GM12891 (cell line): ENCODE results near the gene FLNC.

Experiments
- DNase-seq: peaks from one replicate; pipeline ENCODE4 v3.0.0; 2011; ENCODE audit warnings: low spot score; ENCODE audit not compliant: insufficient read length
- FAIRE-seq: peaks from 2 replicates; lab custom pipeline; 2011; peaks lifted over from hg19 to GRCh38; lab: Jason Lieb, UNC
- PAX5 ChIP-seq: IDR thresholded peaks from 2 replicates; pipeline ENCODE4 v1.6.1; 2011; ENCODE audit warnings: low read length, moderate library complexity, mild to moderate bottlenecking; ENCODE audit not compliant: insufficient read depth, severe bottlenecking
- POLR2A ChIP-seq: IDR thresholded peaks from 2 replicates; pipeline ENCODE4 v1.6.1; 2011; ENCODE audit warnings: low read depth, low read length, control low read depth
- POLR2AphosphoS5 ChIP-seq: IDR thresholded peaks from 2 replicates; pipeline ENCODE4 v1.6.1; 2011; ENCODE audit warnings: low read depth, low read length, control low read depth
- POU2F2 ChIP-seq: IDR thresholded peaks from 2 replicates; pipeline ENCODE4 v1.6.1; 2011; ENCODE audit warnings: low read depth, mild to moderate bottlenecking, control low read depth, low read length, moderate library complexity
- SPI1 ChIP-seq: IDR thresholded peaks from 2 replicates; pipeline ENCODE4 v1.6.1; 2011; ENCODE audit warnings: low read depth, low read length, control low read depth
- TAF1 ChIP-seq: IDR thresholded peaks from 2 replicates; pipeline ENCODE4 v1.6.1; 2011; ENCODE audit warnings: low read depth, low read length, control low read depth

The FLNC gene

DNA sequence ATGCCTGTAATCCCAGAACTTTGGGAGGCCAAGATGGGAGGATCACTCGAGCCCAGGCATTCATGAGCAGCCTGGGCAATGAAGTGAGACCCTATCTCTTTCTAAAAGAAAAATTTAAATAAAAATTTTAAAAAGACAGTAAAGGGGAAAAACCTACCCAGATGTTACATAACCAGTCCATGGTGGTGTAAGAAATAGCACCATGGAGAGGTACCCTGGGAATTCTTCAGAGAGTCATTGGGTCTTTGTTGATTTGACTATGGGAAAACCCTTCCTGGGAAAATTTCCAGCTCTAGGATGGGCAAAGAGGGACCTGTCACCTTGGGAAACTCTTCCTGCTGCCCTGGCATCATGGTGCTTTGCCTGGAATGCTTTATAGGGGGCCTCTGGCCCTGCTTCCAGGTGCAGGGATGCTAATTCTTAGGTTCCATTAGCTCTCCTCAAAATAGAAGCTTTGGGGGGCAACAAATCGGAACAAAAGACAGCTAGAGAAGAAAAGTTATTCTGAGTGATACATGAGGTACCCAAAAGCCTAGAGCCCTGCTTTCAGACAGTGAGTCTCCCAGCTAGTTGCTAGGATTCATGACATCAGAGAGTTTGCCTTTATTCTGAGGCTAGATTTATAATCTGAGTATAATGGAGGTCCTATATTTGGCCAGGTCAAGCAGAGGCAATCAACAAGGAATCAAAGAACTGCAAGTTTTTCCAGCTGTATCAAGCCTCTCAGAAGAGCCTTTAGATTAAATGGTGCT, 28.4 kb upstream of the FLNC start:
- TF ChIP-seq POLR2A, result no peak
- TF ChIP-seq POU2F2, result no peak
- TF ChIP-seq POLR2AphosphoS5, result no peak
- TF ChIP-seq PAX5, result no peak
- no peak for TF ChIP-seq SPI1
- no peak for TF ChIP-seq TAF1
- no peak for FAIRE-seq

DNA sequence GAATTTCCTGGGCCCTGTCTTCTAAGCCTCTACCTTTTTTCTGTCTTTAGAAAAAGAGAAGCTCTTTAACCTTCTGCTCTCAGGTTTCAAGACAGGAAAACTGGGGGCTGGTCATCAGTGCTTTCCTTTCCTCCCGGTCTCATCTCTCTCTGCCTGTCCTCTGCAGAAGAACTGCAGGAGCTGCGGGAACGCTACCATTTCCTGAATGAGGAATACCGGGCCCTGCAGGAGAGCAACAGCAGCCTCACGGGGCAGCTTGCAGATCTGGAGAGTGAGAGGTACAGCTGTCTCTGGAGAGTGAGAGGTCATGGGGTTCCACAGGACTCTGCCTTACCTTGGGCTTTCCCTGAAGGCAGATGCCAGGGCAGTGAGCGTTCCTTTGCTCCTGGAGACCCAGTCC, 25.7 kb upstream of the FLNC start:
- DNase-seq, result no peak
- no peak for TF ChIP-seq PAX5
- TF ChIP-seq POLR2AphosphoS5, result no peak
- no peak for TF ChIP-seq POU2F2
- TF ChIP-seq TAF1, result no peak
- TF ChIP-seq POLR2A, result no peak
- TF ChIP-seq SPI1, result no peak
- no peak for FAIRE-seq

More for the DNA sequence above, 28.4 kb upstream of the FLNC start:
- no peak for DNase-seq

DNA sequence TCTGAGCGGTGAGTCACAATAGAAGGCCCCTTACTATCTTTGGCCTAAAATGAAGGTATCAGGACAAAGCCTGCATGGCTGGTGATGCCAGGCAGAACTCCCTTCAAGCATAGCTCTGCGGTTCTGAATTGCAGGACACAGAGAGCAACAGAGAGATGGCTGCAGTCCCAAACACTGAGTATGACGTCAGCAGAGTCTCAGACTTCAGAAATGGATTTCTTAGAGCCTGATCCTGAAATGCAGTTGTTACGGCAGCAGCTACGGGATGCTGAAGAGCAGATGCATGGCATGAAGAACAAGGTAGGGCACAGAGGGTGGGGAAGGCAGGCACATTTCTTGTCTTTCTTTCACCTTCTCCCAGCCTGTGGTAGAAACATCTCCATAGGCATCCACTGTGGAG, 25.0 kb upstream of the FLNC start:
- FAIRE-seq, result no peak
- TF ChIP-seq POU2F2 (no peak), TAF1 (no peak), POLR2A (no peak), POLR2AphosphoS5 (no peak), SPI1 (no peak), PAX5 (no peak)
- DNase-seq, result no peak

DNA sequence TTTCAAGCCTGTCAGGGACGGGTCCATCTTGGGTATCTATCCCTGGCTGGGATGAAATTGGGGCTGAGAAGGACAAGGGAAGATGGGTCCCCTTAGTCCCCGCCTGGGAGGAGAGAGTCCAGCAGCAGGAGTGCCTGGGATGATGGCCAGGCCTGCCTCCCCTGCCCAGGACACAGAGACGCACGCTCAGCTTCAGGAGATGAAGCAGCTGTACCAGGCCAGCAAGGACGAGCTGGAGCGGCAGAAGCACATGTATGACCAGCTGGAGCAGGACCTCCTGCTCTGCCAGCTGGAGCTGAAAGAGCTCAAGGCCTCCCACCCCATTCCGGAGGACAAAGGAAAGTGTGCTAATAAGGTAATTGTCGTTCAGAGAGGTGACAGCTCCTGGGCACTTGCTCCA, 23.0 kb upstream of the FLNC start:
- DNase-seq (no peak), FAIRE-seq (no peak)
- TF ChIP-seq POU2F2 (no peak), POLR2A (no peak), PAX5 (no peak), POLR2AphosphoS5 (no peak), TAF1 (no peak), SPI1 (no peak)

DNA sequence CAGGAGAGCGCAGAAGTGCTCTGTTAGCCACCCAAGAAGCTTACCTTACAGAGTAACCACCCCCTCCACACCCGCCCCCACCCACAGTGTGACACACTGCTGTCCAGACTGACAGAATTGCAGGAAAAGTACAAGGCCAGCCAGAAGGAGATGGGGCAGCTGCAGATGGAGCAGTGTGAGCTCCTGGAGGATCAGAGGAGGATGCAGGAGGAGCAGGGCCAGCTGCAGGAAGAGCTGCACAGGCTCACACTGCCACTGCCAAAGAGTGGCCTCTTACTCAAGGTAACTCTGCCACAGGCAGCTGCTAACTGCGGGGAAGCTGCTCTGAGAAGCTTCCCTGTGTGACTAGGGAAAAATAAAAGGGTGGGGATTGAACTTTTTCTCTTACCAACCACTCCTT, 20.8 kb upstream of the FLNC start:
- DNase-seq (no peak), FAIRE-seq (no peak)
- TF ChIP-seq PAX5 (no peak), POU2F2 (no peak), POLR2AphosphoS5 (no peak), SPI1 (no peak), POLR2A (no peak), TAF1 (no peak)

DNA sequence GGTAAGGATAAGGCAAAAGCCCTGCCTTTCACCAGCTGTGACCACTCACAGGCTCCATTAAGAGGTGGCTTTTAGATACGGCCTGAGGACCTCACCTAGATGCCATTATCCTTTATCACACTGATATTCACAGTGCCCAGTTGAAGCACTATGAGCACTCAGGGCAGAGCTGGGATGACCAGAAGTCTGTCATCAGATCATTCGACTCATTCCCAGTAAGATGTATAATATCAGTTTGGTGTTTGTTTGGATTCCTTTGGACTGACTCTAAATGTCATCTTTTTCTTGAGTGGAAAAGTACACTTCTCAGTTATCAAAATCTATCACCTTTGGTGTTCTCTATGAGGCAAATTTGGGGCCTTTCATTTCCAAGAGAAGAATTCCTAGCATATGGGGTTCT, 19.7 kb upstream of the FLNC start:
- no peak for DNase-seq
- no peak for FAIRE-seq
- TF ChIP-seq SPI1 (no peak), POLR2AphosphoS5 (no peak)

DNA sequence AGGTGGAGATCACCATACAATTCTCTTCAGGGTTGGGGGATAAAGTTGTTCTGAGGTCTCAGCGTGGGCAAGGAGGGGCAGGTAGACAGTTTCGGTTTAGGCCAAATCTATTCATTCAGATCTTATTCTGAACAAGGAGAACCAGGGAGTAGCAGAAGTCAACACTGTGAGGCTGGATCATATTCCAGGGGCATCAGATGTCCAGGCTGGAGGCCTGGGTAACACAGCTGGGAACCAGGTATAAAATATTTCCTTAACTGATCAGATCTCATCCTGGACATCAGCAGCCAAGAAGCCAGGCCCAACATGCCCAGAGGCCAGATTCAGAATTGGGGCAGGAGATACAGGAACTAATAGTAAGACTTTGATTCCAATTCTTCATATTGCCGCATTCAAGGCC, 19.2 kb upstream of the FLNC start:
- TF ChIP-seq POU2F2, result no peak
- TF ChIP-seq POLR2A, result no peak
- no peak for TF ChIP-seq PAX5
- no peak for TF ChIP-seq TAF1
- TF ChIP-seq SPI1, result no peak
- TF ChIP-seq POLR2AphosphoS5, result no peak
- FAIRE-seq (no peak), DNase-seq (no peak)

DNA sequence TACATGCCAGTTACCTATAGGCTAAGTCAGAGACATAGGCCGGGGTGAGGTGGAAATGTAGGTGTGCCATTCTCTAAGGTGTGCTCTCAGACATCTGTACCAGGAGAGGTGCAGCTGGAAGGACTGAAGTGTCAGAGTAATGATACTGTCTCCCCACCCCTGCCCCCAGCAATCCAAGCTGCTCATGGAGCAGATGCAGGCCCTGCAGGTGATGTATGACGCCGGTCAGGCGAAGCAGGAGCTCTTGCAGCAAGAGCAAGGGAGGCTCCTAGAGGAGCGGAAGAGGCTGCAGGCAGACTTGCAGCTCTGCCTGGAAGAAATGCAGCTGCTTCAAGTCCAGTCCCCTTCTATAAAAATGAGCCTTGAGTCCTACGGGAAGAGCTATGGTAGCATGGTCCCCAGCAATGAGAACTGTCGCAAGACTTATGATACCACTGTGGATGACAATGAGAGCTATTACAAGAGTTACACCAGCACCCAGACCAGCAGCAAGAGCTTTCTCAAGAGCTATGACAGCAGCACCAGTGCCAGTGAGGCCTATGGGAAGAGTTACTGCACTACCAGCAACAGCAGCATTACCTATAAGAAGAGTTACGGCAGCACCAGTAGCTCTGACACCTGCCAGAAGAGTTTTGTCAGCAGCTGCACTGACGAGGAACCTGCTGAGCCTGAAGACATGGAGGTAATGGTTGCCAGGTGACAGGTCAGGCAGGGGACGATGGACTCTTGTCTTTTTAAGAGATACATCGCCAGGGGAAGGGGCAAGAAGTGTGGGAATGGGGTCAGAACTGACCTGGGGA, 18.4 kb upstream of the FLNC start:
- DNase-seq, result no peak

DNA sequence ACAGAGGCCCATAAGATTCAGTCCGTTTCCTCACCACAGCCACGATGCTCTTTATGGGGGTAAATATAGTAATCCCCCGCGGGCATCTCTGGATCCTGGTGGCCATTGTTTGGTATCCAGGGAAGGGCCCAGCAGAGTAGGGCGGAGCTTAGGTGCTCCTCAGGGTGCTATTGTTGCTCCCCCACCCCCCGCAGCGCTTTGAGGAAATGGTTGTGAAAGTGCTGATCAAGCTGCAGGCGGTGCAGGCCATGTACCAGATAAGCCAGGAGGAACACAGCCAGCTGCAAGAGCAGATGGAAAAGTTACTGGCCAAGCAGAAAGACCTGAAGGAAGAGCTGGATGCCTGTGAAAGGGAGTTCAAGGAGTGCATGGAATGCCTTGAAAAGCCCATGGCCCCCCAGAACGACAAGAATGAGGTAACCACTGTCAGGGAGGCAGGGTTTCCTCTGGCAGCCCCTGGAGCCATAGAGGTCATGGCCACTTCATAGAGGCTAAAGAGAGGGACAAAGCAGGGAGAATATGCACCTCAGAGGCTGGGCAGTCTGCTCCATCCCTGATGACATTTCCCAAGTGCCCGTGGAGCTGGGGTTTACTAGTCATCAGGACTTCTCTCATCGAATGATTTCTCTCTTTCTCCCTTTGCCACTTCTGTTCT, 17.6 kb upstream of the FLNC start:
- no peak for FAIRE-seq
- TF ChIP-seq POU2F2, result no peak
- no peak for DNase-seq

More for the DNA sequence above, 18.4 kb upstream of the FLNC start:
- TF ChIP-seq POLR2A (no peak), SPI1 (no peak), POU2F2 (no peak), TAF1 (no peak), POLR2AphosphoS5 (no peak), PAX5 (no peak)
- FAIRE-seq, result no peak

DNA sequence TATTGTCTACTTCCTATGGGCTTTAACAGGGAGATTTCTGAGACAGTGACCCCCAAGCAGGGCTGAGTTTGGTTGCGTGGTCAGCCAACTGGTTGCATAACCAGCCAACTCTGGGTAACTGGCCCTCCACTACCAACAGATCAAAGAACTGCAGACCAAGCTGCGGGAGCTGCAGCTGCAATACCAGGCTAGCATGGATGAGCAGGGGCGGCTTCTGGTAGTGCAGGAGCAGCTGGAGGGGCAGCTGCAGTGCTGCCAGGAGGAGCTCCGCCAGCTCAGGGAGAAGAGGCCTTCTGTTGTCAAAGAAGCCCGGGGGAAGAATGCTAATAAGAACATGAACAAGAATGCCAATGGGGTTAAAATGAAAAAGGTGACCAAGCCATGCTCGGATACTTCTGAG, 15.7 kb upstream of the FLNC start:
- TF ChIP-seq SPI1 (no peak), POU2F2 (no peak), POLR2AphosphoS5 (no peak), POLR2A (no peak), PAX5 (no peak), TAF1 (no peak)

More for the DNA sequence above, 15.7 kb upstream of the FLNC start:
- FAIRE-seq, result no peak
- no peak for DNase-seq
